ENCODE measurements around the gene ARHGDIG.

ARHGDIG gene

DNA sequence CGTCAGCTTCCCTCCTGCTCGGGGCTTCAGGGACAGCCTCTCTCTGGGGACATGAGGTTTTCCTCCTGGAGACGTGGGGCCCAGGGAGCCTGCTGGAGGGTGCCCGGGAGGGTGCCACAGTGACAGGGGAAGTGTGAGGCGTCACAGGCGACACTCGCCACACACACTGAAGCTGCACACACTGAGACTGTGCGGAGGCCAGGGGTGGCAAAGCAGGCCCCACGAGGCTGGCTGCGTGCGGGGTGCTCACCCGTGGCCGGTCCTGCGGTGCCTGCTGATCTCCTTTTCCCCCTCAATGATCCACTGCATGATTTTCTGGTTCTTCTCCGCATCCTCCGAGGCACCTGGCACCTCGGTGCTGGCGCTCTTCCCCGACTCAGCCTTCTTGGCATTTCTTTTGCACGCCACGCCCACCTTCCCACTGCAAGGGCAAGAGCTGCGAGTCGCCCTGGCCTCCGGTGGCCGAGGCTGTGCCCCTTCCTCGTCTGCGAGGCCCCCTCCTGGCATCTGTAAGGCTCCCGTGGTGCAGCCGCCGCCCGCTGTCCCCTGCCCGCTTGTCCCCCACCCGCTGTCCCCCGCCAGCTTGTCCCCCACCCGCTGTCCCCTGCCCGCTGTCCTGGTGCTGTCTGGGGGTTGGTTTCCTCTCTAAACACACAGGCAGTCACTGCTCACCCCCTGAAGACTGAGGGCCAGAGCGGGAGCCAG lies 16.6 kb downstream of the ARHGDIG start:
- DNase-seq (ENCODE audit: low read depth in 2 of 2), result no peak

DNA sequence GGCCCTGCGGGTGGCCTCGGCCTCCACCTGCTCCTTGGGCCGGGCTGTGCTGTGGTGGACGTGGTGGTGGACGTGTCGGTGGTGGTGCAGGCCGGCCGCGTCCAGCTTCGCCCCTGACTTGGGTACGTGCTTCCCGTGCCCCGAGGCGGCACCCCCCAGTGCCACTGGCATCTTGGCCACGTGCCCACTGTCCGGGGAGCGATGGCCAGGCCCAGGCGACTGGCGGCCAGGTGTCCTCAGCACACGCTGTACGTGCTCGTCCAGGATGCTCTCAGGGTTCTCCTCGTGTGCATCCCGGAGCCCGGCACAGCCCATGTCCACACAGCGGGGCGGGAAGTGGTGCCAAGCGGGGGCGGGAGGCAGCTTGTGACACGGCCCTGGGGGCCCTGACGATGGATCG lies 17.4 kb downstream of the ARHGDIG start:
- DNase-seq (ENCODE audit: low read depth in 2 of 2), result no peak

DNA sequence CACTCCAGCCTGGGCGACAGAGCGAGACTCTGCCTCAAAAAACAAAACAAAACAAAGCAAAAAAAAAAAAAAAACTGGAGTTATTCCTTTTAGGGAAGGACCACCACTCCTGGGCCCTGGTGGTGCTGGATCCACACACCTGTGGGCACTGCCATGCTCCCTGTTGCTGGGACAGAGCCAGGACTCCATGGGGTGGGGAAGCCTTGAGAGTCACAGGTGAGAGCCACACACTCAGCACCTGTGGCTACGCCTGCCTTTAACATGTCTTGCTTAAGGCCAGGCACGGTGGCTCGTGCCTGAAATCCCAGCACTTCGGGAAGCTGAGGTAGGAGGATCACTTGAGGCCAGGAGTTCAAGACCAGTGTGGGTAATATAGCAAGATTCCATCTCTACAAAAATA lies 20.8 kb downstream of the ARHGDIG start:
- DNase-seq (ENCODE audit: low read depth in 2 of 2), result no peak

DNA sequence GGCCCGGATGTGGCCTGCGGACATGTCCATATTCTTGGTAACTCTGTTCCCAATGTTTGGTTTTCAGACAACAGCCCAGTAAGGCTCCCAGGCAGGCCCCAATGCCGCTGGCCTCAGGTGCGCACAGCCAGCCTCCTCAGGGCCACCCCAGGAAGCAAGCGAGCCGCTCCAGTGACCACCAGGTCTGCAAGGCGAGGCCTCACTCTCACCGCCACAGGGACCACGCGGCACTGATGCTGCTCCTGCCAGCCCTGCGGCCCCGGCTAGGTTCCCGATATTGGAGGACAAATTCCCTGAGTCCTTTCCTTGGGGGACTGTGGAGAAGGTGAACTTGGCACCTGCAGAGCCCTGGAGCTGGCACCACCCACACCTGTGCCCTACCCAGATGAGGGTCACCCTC lies 21.6 kb downstream of the ARHGDIG start:
- DNase-seq (ENCODE audit: low read depth in 2 of 2), result no peak

DNA sequence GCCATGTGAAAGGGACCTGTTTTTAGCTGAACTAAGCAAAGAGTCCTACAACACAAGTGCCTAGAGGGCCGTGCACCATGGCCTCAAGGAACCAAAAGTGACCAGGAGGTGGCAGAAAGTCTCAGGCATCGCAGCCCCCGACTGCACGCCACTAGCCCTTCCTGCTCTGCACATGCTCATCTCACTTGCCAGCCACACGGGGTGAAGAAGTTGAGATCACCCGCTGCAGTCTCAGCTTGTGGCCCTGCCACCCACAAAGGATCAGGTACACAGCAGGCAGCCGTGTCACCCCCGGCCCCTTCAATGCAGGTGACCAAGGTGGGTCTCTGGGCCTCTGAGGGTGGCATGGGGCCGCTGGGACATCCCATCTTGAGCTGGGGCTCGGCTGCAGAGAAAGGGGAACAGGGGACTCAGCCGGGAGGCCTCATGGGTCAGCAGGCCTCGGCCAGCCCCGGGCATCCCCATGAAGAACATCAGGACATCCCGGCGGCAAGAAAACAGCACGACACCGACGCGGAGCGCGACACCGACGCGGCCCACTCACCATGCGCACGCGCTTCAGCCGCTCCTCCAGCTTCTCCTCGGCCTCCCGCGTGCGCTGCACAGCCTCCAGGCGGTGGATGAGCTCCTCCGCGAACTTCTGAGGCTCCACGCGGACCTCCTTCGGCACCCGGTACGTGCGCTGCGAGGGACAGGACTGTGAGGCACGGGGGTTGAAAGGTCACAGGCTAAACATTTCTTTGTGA lies 23.5 kb downstream of the ARHGDIG start:
- DNase-seq (ENCODE audit: low read depth in 2 of 2), result no peak

DNA sequence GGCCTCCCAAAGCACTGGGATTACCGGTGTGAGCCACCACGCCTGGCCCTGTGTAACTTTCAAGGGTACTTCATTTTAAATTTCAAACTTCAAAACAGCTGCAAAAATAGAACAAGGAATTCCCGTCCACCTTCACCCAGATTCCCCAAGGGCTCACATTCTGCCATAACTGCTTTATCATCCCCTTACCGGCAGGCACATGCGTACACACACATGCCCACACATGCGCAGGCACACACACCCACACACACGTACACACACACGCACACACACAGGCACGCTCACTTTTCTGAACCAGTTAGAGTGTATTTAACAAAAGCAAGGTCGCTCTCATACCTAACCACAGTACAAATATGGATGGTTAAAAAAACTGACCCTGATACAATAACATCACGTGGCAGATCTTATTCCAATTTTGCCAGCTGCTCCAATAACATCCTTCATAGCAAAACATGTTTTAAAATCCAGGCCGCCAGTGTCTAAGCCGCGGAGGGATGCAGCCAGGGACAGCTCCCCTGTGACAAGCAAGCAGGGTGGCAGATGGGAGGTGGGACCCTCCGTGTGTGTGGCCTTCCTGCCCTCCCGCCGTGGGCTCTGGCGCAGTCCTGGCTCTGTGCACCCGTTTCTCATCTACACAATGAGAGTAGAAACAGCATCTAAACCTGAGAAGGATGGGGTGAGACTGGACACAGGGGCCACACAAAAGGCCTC lies 25.7 kb downstream of the ARHGDIG start:
- DNase-seq (ENCODE audit: low read depth in 2 of 2), result no peak

DNA sequence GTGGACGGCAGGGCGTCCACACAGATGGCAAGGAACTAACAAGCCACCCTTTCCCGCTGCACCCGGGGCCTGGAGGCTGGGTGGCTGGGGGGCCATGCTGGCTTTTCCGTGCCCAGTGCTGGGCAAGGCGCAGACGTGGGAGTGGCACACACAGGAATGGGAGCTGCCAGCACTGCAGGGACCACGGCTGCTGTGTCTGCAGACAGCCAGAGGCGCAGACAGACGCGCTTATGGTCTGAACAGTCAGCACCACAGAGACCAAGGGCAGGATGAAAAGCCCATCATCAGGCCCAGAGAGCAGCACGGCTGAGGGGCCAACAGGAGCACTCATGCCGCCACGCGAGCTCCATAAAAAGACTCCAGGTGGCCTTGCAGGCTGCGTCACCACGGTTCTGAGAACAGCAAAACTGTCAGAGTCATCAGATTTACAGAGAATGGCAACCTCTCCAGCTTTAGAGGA lies 26.6 kb downstream of the ARHGDIG start:
- no peak for DNase-seq (ENCODE audit: low read depth in 2 of 2)

DNA sequence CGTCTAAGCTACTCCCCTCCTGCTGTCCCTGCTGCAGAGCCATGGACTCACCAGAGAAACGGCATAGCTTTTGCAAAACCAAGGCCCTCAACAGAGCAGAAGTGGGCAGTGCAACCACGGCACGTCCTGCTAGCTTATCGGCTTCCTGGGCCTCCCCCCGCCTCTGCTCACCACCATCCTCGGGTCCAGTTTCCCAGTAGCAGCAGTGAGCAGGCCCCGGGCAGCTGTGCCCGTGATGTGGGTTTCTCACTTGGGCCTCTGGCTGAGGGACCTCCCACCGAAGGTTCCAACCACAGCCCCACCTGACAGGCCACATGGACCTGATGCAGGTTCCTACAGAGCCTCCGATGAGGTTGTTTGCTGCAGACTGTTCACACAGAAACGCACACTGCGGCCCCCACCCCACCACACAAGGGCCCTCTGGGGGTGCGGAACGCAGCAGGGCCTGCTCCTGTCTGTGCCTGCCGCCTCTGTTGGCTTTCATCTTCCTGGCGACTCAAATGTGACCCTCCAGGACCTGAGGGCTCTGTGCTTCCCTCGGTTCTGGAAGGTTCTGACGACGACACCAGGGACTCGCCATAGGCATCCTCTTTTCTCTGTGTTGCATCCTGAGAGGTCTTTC lies 27.4 kb downstream of the ARHGDIG start:
- no peak for DNase-seq (ENCODE audit: low read depth in 2 of 2)

DNA sequence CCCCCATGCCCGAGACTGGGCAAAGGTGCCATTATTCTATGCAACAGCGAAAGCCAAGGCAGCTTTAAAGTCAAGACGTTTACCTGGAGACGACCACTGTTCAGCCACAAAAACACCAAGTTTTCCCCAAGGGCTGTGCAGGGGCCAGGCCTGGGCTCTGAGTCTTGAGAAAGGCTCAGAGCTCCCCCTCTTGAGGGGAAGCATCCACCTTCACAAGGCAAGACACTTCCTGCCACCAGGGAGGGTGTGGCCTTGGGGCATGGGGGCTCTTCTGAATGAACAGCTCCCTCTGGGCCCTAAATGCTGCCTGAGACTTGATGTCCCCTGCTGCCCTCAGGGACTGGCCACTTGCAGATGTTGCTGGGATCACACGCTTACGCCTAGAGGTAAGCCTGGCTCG lies 29.1 kb downstream of the ARHGDIG start:
- no peak for DNase-seq (ENCODE audit: low read depth in 2 of 2)

DNA sequence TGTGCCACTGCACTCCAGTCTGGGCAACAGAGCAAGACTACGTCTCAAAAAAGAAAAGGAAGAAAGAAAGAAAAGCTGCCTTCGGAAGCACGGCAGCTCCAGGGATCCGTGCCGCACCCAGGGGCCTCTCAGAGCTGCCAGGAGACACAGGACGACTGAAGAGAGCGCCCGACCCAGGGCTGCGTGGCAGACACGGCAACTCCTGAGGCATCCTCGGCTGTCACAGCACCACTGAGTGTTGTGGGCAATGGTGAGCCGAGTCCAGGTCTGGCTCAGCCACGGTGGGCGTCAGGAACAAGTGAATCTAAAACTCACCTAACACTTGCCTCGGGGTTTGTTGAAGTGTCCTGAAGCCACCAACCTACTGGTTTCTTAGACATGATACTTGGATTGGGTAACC lies 31.3 kb downstream of the ARHGDIG start:
- no peak for DNase-seq (ENCODE audit: low read depth in 2 of 2)

DNA sequence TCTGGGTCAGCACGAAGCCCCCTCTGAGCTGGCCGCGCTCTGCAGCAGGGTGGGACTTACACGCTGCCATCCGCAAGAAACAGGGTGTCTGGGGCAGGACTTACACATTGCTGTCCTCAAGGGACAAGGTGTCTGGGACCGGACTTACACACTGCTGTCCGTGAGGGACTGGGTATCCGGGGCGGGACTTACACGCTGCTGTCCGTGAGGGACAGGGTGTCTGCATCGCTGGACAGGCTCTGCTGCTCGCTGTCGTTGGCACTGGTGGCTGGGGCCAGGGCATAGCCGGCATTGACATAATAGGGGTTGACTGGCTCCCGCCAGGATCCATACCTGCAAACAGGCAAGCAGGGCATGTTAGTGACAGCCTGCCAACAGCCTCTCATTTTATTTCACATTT lies 34.0 kb downstream of the ARHGDIG start:
- no peak for DNase-seq (ENCODE audit: low read depth in 2 of 2)

DNA sequence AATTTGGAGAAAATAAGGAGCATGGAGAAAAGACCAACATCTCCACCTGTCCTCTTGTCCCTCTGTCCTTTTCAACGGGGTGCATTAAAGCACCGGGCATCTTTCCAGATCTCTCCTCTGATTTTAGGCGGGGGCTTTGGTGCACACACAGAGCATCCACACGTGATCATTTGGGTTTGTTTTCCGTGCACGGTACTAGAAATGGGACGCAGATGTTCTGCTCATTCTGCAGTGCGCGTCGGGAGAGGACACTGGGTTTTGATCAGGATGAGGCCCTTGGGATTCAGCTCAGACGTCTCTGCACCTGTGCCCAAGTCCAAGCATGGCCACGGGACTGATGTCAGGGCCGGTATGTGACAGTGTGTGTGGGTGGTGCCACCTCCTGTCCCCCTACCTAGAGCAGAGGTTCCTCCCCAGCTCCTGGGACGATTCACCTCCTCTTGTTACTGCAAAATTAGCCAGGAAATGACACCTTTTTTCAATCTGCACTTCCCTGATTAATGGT lies 34.5 kb downstream of the ARHGDIG start:
- DNase-seq (ENCODE audit: low read depth in 2 of 2), result no peak

DNA sequence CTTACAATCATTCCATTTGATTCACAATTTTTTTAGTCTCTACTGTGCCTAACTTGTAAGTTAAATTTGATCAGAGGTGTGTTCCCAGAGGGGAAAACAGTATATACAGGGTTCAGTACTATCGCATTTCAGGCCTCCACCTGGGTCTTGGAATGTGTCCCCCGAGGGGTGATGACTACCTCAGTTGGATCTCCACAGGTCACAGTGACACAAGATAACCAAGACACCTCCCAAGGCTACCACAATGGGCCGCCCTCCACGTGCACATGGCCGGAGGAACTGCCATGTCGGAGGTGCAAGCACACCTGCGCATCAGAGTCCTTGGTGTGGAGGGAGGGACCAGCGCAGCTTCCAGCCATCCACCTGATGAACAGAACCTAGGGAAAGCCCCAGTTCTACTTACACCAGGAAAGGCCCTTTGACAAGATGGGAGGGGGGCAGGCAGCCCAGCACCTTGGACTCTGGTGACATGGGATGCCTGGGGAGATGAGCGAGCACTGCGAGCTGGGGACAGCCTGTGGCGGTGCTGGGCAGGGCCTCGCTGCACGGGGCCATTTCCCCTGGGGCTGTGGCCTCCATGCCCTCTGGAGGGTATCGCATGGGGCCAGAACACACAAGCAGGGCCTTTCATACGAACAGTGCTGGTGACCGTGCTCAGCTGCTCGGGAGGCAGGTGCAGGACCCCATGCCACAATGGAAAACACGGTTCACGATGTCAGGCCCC lies 36.5 kb downstream of the ARHGDIG start:
- DNase-seq (ENCODE audit: low read depth in 2 of 2), result no peak

DNA sequence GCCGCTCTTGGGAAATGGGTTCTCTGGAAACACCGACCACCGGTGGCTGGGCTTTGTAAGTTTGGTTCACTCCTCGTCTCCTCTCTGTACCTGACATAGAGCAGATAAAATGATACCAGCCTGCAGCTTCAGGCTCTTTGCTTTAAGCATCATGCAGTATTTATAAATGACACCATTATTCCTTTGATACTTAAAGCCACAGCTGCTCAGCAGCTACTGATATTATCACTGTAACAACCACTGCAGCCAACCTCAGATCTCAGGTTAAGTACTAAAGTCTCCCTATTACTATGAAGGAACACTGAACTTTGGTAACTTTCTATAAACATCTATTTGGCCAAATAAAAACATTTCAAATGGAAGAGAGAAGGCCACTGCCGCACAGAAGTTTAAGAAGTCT lies 37.2 kb downstream of the ARHGDIG start:
- DNase-seq (ENCODE audit: low read depth in 2 of 2), result no peak

DNA sequence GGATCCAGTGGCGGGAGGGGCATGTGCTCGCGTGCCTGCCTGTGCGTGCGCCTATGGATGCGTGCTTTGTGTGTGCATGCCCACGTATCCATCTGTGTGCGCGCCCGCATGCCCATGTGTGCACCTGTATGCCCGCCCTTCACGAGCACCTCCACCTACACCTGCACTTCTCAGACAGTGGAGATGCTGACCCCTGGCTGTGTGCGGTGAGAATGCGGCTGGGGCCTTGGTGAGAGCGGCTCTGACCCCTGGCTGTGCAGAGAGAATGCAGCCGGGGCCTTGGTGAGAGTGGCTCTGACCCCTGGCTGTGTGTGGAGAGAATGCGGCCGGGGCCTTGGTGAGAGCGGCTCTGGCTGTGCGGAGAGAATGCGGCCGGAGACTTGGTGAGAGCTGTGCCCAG lies 38.2 kb downstream of the ARHGDIG start:
- DNase-seq (ENCODE audit: low read depth in 2 of 2), result no peak

DNA sequence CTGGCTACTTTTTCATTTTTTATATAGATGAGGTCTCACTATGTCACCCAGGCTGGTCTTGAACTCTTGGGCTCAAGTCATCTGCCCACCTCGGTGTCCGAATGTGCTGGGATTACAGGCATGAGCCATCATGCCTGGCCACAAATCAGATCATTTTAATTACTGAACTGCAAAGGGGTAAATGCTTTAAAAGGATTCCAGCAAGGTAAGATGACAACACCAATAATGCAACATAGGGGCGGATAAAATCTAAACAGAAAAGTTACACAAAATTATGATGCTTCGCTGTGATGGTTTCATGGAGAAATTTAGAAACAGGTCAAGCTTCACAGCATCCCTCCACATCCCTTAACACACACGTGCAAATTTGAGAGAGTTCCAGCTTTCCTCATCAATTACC lies 39.8 kb downstream of the ARHGDIG start:
- DNase-seq (ENCODE audit: low read depth in 2 of 2), result no peak

DNA sequence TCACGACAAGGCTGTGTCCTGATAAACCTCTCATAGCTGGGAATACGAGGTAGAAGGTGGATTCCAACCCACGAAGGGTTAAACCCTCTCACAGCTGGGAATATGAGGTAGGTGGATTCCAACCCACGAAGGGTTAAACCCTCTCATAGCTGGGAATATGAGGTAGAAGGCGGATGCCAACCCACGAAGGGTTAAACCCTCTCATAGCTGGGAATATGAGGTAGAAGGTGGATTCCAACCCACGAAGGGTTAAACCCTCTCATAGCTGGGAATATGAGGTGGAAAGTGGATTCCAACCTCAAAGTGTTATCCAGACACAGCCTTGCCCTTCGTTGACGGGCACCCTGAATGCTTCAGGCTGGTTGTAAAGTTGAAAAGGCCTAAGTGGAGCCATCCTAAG lies 41.1 kb downstream of the ARHGDIG start:
- DNase-seq (ENCODE audit: low read depth in 2 of 2), result no peak

DNA sequence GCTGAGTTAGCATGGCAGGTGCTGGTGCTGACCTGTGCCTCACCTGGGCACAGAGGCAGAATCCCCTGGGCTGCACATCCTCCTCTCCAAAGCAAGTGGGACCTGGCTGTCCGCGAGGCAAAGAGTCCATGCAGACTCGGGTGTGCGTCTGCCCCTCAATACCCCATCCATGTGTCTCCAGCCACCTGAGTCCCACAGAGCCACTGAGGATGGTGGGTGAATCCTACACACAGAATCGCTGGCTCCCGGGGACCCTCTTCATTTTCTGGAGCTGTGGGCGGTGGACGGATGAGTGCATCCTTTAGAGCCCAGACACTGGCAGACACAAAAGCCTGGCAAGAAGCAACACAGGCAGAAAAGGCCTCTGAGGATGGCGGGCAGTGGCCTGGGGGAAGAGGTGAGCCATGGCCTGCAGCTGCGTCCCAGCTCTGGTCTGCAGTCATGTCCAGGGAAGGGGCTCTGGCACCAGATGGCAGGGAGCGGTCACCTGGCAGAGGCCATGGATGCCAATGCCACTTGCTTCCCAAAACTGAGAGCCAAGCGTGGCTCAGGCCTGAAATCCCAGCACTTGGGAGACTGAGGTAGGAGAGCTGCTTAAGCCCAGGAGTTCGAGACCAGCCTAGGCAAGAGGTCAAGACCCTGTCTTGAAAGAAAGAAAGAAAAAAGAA lies 42.2 kb downstream of the ARHGDIG start:
- no peak for DNase-seq (ENCODE audit: low read depth in 2 of 2)

DNA sequence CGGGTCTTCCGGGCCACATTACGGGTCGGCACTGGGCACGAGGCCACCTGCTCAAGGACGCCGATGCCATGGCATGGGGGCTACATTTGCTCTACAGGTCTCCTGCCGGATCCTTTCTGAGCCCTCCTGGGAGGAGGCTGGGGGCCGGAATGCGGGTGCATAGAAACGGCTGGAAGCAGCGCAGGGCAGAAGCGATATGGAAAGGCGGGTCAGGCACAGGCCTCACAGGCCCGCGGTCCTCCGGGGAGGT lies 43.7 kb downstream of the ARHGDIG start:
- DNase-seq (ENCODE audit: low read depth in 2 of 2), result no peak

DNA sequence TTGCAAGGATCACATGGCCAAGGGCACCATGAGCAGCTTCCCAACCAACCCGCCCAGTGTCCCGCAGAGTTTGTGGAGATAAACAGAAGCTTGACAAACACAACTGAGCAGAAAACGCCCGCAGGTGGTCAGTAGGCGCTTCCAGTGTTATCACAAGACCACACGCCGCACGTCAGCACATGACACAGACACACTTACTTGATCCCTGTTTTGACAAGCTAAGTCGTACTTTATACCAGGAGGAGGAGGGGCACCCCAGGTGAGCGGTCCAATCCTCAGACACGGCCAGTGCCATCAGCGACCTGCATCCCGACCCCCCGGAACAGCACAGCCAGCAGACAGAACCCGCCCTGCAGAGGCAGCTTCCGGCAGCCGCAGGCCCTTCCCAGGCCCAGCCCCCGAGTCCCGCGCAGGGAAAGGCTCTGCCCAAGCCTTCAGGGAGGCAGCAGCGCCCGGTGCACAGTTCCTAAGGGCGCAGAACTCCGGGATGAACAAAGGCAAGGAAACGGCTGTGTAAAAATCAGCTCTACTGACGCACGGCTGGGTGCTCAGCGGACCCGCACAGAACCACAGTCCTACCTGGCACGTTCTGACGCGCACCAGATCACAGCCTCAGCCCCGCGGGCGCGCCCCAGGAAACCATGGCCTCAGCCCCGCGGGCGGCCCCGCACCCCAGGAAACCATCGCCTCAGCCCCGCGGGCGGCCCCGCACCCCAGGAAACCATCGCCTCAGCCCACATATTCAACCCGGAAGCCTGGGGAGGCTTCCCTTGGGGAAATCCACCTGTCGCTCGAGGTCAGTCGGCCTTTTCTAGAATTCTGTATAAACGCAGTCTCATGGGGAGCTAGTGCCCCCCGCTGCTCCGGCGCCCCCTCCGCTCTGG lies 44.3 kb downstream of the ARHGDIG start:
- DNase-seq (ENCODE audit: low read depth in 2 of 2), result peak; percentile 22 to 32

Data from stimulated activated CD4-positive, alpha-beta T cell treated with anti-CD3 and anti-CD28 coated beads, Interleukin-4, amount 100 ng/mL, for 48 hours (primary cell).